H1 (cell line): ENCODE results near the gene TP53I3. TPM values are rescaled to one million over a fixed set of nuclear protein-coding genes. Genes with fewer than 3 reads are reported as not detected.

Experiments used
- CBX8 ChIP-seq: fragments of 300-800, 300-1000 bp; sonication (generic); IDR thresholded peaks from 2 replicates; pipeline ENCODE4 v1.7.1; 2016; ENCODE audit warnings: low read depth, low read length, borderline replicate concordance
- KDM5A ChIP-seq: fragments of 200-600 bp; IDR thresholded peaks from 2 replicates; pipeline ENCODE4 v1.7.1; 2012; ENCODE audit warnings: mild to moderate bottlenecking, low read length, inconsistent platforms, mixed read lengths
- NRF1 ChIP-seq: IDR thresholded peaks from 2 replicates; pipeline ENCODE4 v1.6.1; 2011; ENCODE audit warnings: mild to moderate bottlenecking, low read depth, low read length, improper control_type of control experiment
- PHF8 ChIP-seq: fragments of 200-600 bp; sonication (generic); conservative IDR thresholded peaks from 2 replicates; pipeline ENCODE4 v1.7.1; 2012; ENCODE audit warnings: low read depth, mild to moderate bottlenecking, inconsistent platforms, low read length, moderate library complexity
- RAD21 ChIP-seq, 2 experiments: IDR thresholded peaks in 1 of 2; conservative IDR thresholded peaks in 1 of 2; 2 replicates each; pipeline ENCODE4 v1.6.1; 2011; ENCODE audit warnings: low read depth in 2 of 2, low read length in 2 of 2, improper control_type of control experiment in 1 of 2, inconsistent platforms in 1 of 2, mild to moderate bottlenecking in 1 of 2, moderate library complexity in 1 of 2
- RNF2 ChIP-seq: fragments of 200-900, 300-1000 bp; sonication (generic); IDR thresholded peaks from 2 replicates; pipeline ENCODE4 v1.7.1; 2016; ENCODE audit warnings: borderline replicate concordance, low read depth, mild to moderate bottlenecking, antibody characterized with exemption, low read length; ENCODE audit not compliant: poor library complexity, severe bottlenecking; ENCODE audit errors: missing control alignments
- SP2 ChIP-seq: IDR thresholded peaks from 2 replicates; pipeline ENCODE4 v1.6.1; 2012; ENCODE audit warnings: mild to moderate bottlenecking, low read length, inconsistent platforms
- SRF ChIP-seq: IDR thresholded peaks from 2 replicates; pipeline ENCODE4 v1.6.1; 2011; ENCODE audit warnings: mild to moderate bottlenecking, low read depth, low read length, moderate library complexity
- YY1 ChIP-seq: IDR thresholded peaks from 2 replicates; pipeline ENCODE4 v1.6.1; 2011; ENCODE audit warnings: low read depth, mild to moderate bottlenecking, low read length
- ZNF274 ChIP-seq: IDR thresholded peaks from 2 replicates; pipeline ENCODE4 v1.7.0; 2012; ENCODE audit warnings: low read length, borderline replicate concordance; ENCODE audit errors: extremely low read depth
- polyA plus RNA-seq, 7 experiments: library from polyadenylated mRNA; depleted of rRNA in 3 of 7; stranded (reverse) in 5 of 7; unstranded in 2 of 7; fragments of >200 nt in 5 of 7; fragments of 200-250 nt in 2 of 7; gene quantifications; 1 replicate in 5 of 7; 2 replicates in 1 of 7; 4 replicates in 1 of 7; pipeline versions ENCODE4 v1.2.1 to v1.2.3, GENCODE V29; 2011 to 2013; ENCODE audit warnings: missing spikeins in 2 of 7, mixed read lengths in 2 of 7
- total RNA-seq: library from RNA; stranded (reverse); fragmentation: NEBNext Ultra II Directional; extraction: Animal tissue kit (Norgen Biotek cat#: 25700); gene quantifications from 2 replicates; pipeline ENCODE4 v1.2.1, GENCODE V29; 2021
- TF ChIP-seq, protein P1 (sequence below): fragments of 300-600 bp; sonication (generic); IDR thresholded peaks from 2 replicates; pipeline ENCODE4 v1.7.1; 2012; ENCODE audit warnings: low read length, moderate library complexity, mild to moderate bottlenecking, inconsistent platforms; ENCODE audit not compliant: insufficient replicate concordance

The TP53I3 gene
- total and polyA plus RNA-seq, 2 of the 8 experiments (the other 6 are each of a cell fraction or from before 2014, with no cell fraction given): 29.4 to 34.5 TPM

DNA sequence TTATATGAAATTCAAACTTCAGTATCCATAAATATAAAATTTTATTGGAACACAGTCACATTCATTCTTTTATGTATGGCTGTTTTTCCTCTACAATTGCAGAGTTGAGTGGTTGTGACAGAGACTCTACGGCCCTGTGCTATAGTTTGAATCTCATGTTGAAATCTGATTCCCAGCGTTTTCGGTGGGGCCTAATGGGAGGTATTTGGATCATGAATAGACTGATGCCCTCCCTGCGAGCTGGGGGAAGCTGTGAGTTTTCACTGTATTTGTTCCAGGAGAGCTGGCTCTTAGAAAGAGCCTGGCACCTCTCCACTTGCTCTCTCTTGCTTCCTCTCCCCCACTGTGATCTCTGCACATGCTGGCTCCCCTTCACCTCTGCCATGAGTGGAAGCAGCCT lies 36.8 kb upstream of the TP53I3 start (continued):
- TF ChIP-seq, protein P1, sequence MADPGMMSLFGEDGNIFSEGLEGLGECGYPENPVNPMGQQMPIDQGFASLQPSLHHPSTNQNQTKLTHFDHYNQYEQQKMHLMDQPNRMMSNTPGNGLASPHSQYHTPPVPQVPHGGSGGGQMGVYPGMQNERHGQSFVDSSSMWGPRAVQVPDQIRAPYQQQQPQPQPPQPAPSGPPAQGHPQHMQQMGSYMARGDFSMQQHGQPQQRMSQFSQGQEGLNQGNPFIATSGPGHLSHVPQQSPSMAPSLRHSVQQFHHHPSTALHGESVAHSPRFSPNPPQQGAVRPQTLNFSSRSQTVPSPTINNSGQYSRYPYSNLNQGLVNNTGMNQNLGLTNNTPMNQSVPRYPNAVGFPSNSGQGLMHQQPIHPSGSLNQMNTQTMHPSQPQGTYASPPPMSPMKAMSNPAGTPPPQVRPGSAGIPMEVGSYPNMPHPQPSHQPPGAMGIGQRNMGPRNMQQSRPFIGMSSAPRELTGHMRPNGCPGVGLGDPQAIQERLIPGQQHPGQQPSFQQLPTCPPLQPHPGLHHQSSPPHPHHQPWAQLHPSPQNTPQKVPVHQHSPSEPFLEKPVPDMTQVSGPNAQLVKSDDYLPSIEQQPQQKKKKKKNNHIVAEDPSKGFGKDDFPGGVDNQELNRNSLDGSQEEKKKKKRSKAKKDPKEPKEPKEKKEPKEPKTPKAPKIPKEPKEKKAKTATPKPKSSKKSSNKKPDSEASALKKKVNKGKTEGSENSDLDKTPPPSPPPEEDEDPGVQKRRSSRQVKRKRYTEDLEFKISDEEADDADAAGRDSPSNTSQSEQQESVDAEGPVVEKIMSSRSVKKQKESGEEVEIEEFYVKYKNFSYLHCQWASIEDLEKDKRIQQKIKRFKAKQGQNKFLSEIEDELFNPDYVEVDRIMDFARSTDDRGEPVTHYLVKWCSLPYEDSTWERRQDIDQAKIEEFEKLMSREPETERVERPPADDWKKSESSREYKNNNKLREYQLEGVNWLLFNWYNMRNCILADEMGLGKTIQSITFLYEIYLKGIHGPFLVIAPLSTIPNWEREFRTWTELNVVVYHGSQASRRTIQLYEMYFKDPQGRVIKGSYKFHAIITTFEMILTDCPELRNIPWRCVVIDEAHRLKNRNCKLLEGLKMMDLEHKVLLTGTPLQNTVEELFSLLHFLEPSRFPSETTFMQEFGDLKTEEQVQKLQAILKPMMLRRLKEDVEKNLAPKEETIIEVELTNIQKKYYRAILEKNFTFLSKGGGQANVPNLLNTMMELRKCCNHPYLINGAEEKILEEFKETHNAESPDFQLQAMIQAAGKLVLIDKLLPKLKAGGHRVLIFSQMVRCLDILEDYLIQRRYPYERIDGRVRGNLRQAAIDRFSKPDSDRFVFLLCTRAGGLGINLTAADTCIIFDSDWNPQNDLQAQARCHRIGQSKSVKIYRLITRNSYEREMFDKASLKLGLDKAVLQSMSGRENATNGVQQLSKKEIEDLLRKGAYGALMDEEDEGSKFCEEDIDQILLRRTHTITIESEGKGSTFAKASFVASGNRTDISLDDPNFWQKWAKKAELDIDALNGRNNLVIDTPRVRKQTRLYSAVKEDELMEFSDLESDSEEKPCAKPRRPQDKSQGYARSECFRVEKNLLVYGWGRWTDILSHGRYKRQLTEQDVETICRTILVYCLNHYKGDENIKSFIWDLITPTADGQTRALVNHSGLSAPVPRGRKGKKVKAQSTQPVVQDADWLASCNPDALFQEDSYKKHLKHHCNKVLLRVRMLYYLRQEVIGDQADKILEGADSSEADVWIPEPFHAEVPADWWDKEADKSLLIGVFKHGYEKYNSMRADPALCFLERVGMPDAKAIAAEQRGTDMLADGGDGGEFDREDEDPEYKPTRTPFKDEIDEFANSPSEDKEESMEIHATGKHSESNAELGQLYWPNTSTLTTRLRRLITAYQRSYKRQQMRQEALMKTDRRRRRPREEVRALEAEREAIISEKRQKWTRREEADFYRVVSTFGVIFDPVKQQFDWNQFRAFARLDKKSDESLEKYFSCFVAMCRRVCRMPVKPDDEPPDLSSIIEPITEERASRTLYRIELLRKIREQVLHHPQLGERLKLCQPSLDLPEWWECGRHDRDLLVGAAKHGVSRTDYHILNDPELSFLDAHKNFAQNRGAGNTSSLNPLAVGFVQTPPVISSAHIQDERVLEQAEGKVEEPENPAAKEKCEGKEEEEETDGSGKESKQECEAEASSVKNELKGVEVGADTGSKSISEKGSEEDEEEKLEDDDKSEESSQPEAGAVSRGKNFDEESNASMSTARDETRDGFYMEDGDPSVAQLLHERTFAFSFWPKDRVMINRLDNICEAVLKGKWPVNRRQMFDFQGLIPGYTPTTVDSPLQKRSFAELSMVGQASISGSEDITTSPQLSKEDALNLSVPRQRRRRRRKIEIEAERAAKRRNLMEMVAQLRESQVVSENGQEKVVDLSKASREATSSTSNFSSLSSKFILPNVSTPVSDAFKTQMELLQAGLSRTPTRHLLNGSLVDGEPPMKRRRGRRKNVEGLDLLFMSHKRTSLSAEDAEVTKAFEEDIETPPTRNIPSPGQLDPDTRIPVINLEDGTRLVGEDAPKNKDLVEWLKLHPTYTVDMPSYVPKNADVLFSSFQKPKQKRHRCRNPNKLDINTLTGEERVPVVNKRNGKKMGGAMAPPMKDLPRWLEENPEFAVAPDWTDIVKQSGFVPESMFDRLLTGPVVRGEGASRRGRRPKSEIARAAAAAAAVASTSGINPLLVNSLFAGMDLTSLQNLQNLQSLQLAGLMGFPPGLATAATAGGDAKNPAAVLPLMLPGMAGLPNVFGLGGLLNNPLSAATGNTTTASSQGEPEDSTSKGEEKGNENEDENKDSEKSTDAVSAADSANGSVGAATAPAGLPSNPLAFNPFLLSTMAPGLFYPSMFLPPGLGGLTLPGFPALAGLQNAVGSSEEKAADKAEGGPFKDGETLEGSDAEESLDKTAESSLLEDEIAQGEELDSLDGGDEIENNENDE: no peak
- TF ChIP-seq RAD21 (IDR thresholded peaks at IDR 0.05 in 1 of 2, conservative IDR thresholded peaks at IDR 0.05 in 1 of 2; ENCODE audit: low read depth in 2 of 2, low read length in 2 of 2): no peak
- no peak for TF ChIP-seq SRF
- TF ChIP-seq CBX8: no peak
- no peak for TF ChIP-seq RNF2
- no peak for TF ChIP-seq ZNF274
- TF ChIP-seq YY1: no peak
- no peak for TF ChIP-seq KDM5A
- no peak for TF ChIP-seq PHF8
- no peak for TF ChIP-seq NRF1
- TF ChIP-seq SP2: no peak
